Measurements from ENCODE around the gene GGPS1.

- TF ChIP-seq CTCF (IDR thresholded peaks at IDR 0.05) (no peak), EZH2phosphoT487 (IDR thresholded peaks at IDR 0.05) (no peak)
These were observed 41.4 kb downstream of the GGPS1 start for GRCh38 chr1:235369802-235370201.
